ENCODE measurements around the gene IRF4.

The IRF4 gene

DNA sequence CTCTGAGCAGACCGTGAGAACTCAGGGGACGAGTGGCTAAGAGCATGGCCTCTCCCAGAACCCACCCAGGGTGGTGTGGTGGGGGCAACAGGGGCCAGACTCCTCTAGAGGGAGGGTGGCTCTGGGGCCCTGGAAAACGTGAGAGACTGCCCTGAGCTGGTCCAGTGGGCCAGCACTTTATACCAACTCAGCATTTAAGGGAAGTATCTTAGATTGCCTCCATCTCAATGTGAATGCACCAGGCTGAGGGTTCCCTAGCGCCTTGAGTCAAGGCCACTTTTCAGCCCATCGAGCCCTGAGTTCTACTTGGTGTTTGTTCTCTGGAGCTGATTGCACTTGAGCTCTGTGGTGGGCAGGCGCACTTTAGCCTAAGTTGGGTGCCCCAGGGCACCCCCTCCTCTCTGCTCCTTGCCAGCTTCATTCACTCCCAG is 42.0 kb upstream of the IRF4 start (continued):
- TF ChIP-seq, protein P1, sequence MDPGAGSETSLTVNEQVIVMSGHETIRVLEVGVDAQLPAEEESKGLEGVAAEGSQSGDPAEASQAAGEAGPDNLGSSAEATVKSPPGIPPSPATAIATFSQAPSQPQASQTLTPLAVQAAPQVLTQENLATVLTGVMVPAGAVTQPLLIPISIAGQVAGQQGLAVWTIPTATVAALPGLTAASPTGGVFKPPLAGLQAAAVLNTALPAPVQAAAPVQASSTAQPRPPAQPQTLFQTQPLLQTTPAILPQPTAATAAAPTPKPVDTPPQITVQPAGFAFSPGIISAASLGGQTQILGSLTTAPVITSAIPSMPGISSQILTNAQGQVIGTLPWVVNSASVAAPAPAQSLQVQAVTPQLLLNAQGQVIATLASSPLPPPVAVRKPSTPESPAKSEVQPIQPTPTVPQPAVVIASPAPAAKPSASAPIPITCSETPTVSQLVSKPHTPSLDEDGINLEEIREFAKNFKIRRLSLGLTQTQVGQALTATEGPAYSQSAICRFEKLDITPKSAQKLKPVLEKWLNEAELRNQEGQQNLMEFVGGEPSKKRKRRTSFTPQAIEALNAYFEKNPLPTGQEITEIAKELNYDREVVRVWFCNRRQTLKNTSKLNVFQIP (CRISPR knock-in tag; IDR thresholded peaks at IDR 0.05; ENCODE audit: borderline replicate concordance, low read depth), result no peak
- no peak for TF ChIP-seq OSR1 (CRISPR knock-in tag; IDR thresholded peaks at IDR 0.05)

DNA sequence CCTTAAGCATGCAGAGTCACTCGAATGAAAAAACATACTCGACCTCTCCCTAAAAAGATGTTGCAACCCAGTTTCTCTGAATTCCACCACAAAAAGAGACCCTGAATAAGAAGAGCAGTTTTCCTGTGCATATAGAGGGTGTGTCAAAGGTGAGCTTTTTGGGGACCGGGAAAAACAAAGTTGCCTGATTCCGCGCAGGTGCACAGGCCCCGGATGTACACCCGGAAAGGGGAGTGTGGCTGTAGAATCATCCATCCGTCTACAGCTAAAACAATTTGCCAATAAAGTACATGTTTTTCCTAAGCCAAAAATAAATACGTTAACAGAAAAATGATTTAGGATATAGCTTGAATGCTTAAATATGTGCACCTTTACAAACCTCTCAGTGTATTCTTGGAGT is 41.2 kb upstream of the IRF4 start:
- no peak for TF ChIP-seq ARNTL (CRISPR knock-in tag; IDR thresholded peaks at IDR 0.05; ENCODE audit: borderline replicate concordance, low read depth)
- TF ChIP-seq TCF4 (CRISPR knock-in tag; IDR thresholded peaks at IDR 0.05; ENCODE audit: borderline replicate concordance), result no peak
- TF ChIP-seq, protein P1 (CRISPR knock-in tag; IDR thresholded peaks at IDR 0.05; ENCODE audit: borderline replicate concordance, low read depth), result no peak
- no peak for TF ChIP-seq BACH2 (CRISPR knock-in tag; IDR thresholded peaks at IDR 0.05; ENCODE audit: borderline replicate concordance)
- no peak for TF ChIP-seq ZNF70 (CRISPR knock-in tag; IDR thresholded peaks at IDR 0.05)
- TF ChIP-seq ZC3H10 (CRISPR knock-in tag; IDR thresholded peaks at IDR 0.05), result no peak
- TF ChIP-seq, protein P2, sequence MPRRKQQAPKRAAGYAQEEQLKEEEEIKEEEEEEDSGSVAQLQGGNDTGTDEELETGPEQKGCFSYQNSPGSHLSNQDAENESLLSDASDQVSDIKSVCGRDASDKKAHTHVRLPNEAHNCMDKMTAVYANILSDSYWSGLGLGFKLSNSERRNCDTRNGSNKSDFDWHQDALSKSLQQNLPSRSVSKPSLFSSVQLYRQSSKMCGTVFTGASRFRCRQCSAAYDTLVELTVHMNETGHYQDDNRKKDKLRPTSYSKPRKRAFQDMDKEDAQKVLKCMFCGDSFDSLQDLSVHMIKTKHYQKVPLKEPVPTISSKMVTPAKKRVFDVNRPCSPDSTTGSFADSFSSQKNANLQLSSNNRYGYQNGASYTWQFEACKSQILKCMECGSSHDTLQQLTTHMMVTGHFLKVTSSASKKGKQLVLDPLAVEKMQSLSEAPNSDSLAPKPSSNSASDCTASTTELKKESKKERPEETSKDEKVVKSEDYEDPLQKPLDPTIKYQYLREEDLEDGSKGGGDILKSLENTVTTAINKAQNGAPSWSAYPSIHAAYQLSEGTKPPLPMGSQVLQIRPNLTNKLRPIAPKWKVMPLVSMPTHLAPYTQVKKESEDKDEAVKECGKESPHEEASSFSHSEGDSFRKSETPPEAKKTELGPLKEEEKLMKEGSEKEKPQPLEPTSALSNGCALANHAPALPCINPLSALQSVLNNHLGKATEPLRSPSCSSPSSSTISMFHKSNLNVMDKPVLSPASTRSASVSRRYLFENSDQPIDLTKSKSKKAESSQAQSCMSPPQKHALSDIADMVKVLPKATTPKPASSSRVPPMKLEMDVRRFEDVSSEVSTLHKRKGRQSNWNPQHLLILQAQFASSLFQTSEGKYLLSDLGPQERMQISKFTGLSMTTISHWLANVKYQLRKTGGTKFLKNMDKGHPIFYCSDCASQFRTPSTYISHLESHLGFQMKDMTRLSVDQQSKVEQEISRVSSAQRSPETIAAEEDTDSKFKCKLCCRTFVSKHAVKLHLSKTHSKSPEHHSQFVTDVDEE (CRISPR knock-in tag; IDR thresholded peaks at IDR 0.05), result no peak
- TF ChIP-seq CSRNP3 (CRISPR knock-in tag; IDR thresholded peaks at IDR 0.05), result no peak
- no peak for TF ChIP-seq ZFP3 (CRISPR knock-in tag; IDR thresholded peaks at IDR 0.05)
- TF ChIP-seq ZNF8 (CRISPR knock-in tag; IDR thresholded peaks at IDR 0.05), result no peak
- TF ChIP-seq, protein P3, sequence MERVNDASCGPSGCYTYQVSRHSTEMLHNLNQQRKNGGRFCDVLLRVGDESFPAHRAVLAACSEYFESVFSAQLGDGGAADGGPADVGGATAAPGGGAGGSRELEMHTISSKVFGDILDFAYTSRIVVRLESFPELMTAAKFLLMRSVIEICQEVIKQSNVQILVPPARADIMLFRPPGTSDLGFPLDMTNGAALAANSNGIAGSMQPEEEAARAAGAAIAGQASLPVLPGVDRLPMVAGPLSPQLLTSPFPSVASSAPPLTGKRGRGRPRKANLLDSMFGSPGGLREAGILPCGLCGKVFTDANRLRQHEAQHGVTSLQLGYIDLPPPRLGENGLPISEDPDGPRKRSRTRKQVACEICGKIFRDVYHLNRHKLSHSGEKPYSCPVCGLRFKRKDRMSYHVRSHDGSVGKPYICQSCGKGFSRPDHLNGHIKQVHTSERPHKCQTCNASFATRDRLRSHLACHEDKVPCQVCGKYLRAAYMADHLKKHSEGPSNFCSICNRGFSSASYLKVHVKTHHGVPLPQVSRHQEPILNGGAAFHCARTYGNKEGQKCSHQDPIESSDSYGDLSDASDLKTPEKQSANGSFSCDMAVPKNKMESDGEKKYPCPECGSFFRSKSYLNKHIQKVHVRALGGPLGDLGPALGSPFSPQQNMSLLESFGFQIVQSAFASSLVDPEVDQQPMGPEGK (CRISPR knock-in tag; IDR thresholded peaks at IDR 0.05; ENCODE audit: borderline replicate concordance), result no peak

DNA sequence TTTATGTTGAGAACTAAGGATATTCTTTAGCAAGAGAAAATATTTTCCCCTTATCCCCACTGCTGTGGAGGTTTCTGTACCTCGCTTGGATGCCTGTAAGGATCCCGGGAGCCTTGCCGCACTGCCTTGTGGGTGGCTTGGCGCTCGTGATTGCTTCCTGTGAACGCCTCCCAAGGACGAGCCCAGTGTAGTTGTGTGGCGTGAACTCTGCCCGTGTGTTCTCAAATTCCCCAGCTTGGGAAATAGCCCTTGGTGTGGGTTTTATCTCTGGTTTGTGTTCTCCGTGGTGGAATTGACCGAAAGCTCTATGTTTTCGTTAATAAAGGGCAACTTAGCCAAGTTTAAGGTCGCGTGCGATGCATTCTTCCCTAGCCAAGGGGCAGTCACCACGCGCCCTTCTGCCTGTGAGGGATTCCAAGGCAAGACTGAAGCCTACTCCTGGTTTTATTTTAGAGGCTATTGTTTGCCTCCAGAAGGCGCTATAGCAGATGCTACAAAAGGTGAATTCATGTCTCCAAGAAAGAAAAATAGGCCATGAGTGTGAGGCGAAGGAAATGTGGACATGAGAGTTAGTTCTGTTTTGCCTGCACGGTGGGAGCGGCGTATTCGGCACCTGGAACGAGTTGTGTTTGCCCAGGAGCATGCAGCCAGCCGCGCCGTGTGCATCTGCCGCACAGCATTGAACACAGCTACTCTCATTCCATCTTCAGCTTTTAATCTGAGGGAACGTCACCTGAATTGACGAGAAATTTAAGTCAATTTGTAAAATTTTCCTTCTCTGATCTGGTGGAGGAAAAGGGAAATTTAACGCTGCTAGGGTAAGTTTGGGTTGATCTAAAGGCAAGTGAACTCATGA is 40.3 kb upstream of the IRF4 start:
- no peak for ATAC-seq

More for the DNA sequence above, 41.2 kb upstream of the IRF4 start:
- no peak for ATAC-seq

More for the DNA sequence above, 40.3 kb upstream of the IRF4 start:
- TF ChIP-seq ARNTL (CRISPR knock-in tag; IDR thresholded peaks at IDR 0.05; ENCODE audit: borderline replicate concordance, low read depth), result no peak
- TF ChIP-seq, protein P2 (CRISPR knock-in tag; IDR thresholded peaks at IDR 0.05), result no peak

All from SK-N-SH treated with all-trans-retinoic acid at 6 μM for 48 hours (cell line).